SU-DHL-6 (cell line): Measurements from ENCODE around the gene PLEKHS1.

Source experiments
- CTCF ChIP-seq: fragments of 200-600 bp; sonication (generic); IDR thresholded peaks from one replicate; pipeline ENCODE4 v1.5.1; 2017; ENCODE audit warnings: antibody characterized with exemption, mild to moderate bottlenecking, low read length, moderate library complexity; ENCODE audit not compliant: insufficient read depth, poor library complexity, severe bottlenecking
- EZH2phosphoT487 ChIP-seq: fragments of 200-600 bp; sonication (generic), shearing (Covaris generic); conservative IDR thresholded peaks from 2 replicates; pipeline ENCODE4 v1.6.1; 2018; ENCODE audit warnings: mild to moderate bottlenecking, antibody characterized with exemption, low read length, moderate library complexity, mixed read lengths

DNA sequence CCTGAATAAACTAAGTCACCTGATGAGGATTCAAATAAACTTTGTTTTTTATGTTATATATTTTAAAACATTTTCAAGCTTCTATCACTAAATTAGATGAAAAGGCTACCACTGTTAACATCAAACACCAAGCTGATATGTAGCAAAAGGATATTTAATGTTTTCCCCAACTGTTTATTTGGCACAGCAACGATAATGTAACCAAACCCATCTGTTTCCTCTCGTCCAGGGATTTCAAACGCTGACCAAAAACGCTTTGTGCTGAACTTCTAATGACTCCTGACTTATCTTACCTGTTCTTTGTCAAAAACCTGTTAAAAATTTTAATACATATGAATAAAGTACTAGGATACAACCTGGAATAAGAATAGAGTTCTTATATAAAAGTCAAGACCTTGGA lies 71.9 kb downstream of the PLEKHS1 start:
- TF ChIP-seq CTCF (no peak), EZH2phosphoT487 (no peak)
